Keratinocyte (primary cell): ENCODE measurements around the gene LRCH2. TPM values are rescaled to one million over a fixed set of nuclear protein-coding genes. Genes with fewer than 3 reads are reported as not detected.
A peak's percentile ranks its signal among the peaks of the same experiment; 100 is the strongest.

ENCODE experiments used
- DNase-seq: peaks from one replicate; pipeline ENCODE4 v3.0.0-alpha.2; 2011; ENCODE audit warnings: low read depth, missing footprints, low spot score
- FAIRE-seq: peaks from 2 replicates; lab custom pipeline; 2011; peaks lifted over from hg19 to GRCh38; lab: Jason Lieb, UNC
- H2AFZ ChIP-seq: 2 replicates; pipeline ENCODE4 v1.6.0; 2012; ENCODE audit warnings: low read length, control low read depth, inconsistent platforms; ENCODE audit not compliant: control insufficient read depth
- H3K27ac ChIP-seq: 2 replicates; pipeline ENCODE4 v1.5.1; 2011; ENCODE audit warnings: low read length; ENCODE audit not compliant: control insufficient read depth, insufficient read depth
- H3K27me3 ChIP-seq: 3 replicates; pipeline ENCODE4 v1.6.0; 2011; ENCODE audit warnings: low read length; ENCODE audit not compliant: control insufficient read depth, insufficient read depth; ENCODE audit errors: extremely low read depth
- H3K36me3 ChIP-seq, 2 experiments: 2 replicates in 1 of 2; 3 replicates in 1 of 2; pipeline ENCODE4 v1.5.1; 2011; ENCODE audit warnings: low read length in 2 of 2, mild to moderate bottlenecking in 1 of 2; ENCODE audit not compliant: control insufficient read depth in 2 of 2, insufficient read depth in 2 of 2; ENCODE audit errors: extremely low read depth in 1 of 2
- H3K4me1 ChIP-seq: 3 replicates; pipeline ENCODE4 v1.5.1; 2011; ENCODE audit warnings: low read length; ENCODE audit not compliant: control insufficient read depth, insufficient read depth; ENCODE audit errors: extremely low read depth
- H3K4me2 ChIP-seq: 3 replicates; pipeline ENCODE4 v1.6.0; 2011; ENCODE audit warnings: low read depth, low read length; ENCODE audit not compliant: control insufficient read depth, insufficient read depth; ENCODE audit errors: extremely low read depth
- H3K4me3 ChIP-seq, 3 experiments: fragments of 200-600 bp in 1 of 3; sonication (generic) in 1 of 3; 2 replicates in 2 of 3; 3 replicates in 1 of 3; pipeline ENCODE4 v1.5.1; 2011 to 2016; ENCODE audit warnings: low read length in 3 of 3, mild to moderate bottlenecking in 3 of 3, control low read depth in 2 of 3, inconsistent platforms in 1 of 3, low read depth in 1 of 3, mixed read lengths in 1 of 3, mixed run types in 1 of 3, moderate library complexity in 1 of 3; ENCODE audit not compliant: control insufficient read depth in 2 of 3, insufficient read depth in 2 of 3; ENCODE audit errors: extremely low read depth in 1 of 3
- H3K79me2 ChIP-seq: 2 replicates; pipeline ENCODE4 v1.6.0; 2012; ENCODE audit warnings: low read length; ENCODE audit not compliant: control insufficient read depth, insufficient read depth
- H3K9ac ChIP-seq: 3 replicates; pipeline ENCODE4 v1.6.0; 2011; ENCODE audit warnings: low read length; ENCODE audit not compliant: control insufficient read depth, insufficient read depth; ENCODE audit errors: extremely low read depth
- H3K9me1 ChIP-seq: 3 replicates; pipeline ENCODE4 v1.6.0; 2011; ENCODE audit warnings: low read length; ENCODE audit not compliant: control insufficient read depth, insufficient read depth; ENCODE audit errors: extremely low read depth
- H3K9me3 ChIP-seq: 2 replicates; pipeline ENCODE4 v1.5.1; 2012; ENCODE audit warnings: low read depth, low read length; ENCODE audit not compliant: control insufficient read depth
- H4K20me1 ChIP-seq: 3 replicates; pipeline ENCODE4 v1.6.0; 2011; ENCODE audit warnings: low read length; ENCODE audit not compliant: control insufficient read depth, insufficient read depth; ENCODE audit errors: extremely low read depth
- EZH2 ChIP-seq: IDR thresholded peaks from one replicate; pipeline ENCODE4 v1.6.1; 2012; ENCODE audit warnings: inconsistent platforms, mild to moderate bottlenecking, low read length, moderate library complexity
- dilution Hi-C: fragments of 300-500 bp; cut with MboI; formaldehyde crosslinking; loops from one replicate; pipeline ENCODE4 v1.7.0; 2020; ENCODE audit warnings: low sequenced_read_pairs; ENCODE audit not compliant: extremely low pct_ligation_motif_present
- polyA plus RNA-seq, 5 experiments: library from polyadenylated mRNA; depleted of rRNA in 3 of 5; stranded (reverse) in 3 of 5; stranded (forward) in 1 of 5; unstranded in 1 of 5; fragments of >200 nt; gene quantifications; 1 replicate in 1 of 5; 2 replicates in 3 of 5; 3 replicates in 1 of 5; pipeline versions ENCODE4 v1.2.1 to v1.2.3, GENCODE V29; 2011 to 2012; ENCODE audit warnings: missing spikeins in 2 of 5, low read depth in 1 of 5, low replicate concordance in 1 of 5
- TF ChIP-seq, protein P1 (sequence below), 3 experiments: IDR thresholded peaks in 1 of 3; conservative IDR thresholded peaks in 1 of 3; optimal IDR thresholded peaks in 1 of 3; 2 replicates in 2 of 3; 3 replicates in 1 of 3; pipeline versions ENCODE3 to v1.5.1; 2011; ENCODE audit warnings: low read length in 3 of 3, mild to moderate bottlenecking in 3 of 3, moderate library complexity in 2 of 3, control low read depth in 1 of 3, inconsistent platforms in 1 of 3; ENCODE audit not compliant: insufficient read depth in 2 of 3; ENCODE audit errors: extremely low read depth in 1 of 3

LRCH2 gene
- polyA plus RNA-seq, 1 donor (not counting 4 experiments of a cell fraction or from before 2014, with no cell fraction given), result not detected

GRCh38 chrX:115147220-115147619, 86.7 kb downstream of the LRCH2 start:
- Histone ChIP-seq H3K27me3 (no peaks in the 10 kb centered on the region), H3K4me1 (no peaks in the 10 kb centered on the region), H4K20me1 (no peaks in the 10 kb centered on the region), H3K9me1 (no peaks in the 10 kb centered on the region), H3K4me3 (no peak overlapping the region), H3K79me2 (no peaks in the 10 kb centered on the region), H3K4me2 (no peak overlapping the region), H3K36me3 (no peaks in the 10 kb centered on the region), H3K9me3 (no peaks in the 10 kb centered on the region), H3K9ac (no peak overlapping the region), H3K27ac (no peak overlapping the region), H2AFZ (no peak overlapping the region)
- FAIRE-seq (no peak), DNase-seq (no peak)
- dilution Hi-C loops, result no loop called here
- no peak for TF ChIP-seq EZH2
- TF ChIP-seq, protein P1, sequence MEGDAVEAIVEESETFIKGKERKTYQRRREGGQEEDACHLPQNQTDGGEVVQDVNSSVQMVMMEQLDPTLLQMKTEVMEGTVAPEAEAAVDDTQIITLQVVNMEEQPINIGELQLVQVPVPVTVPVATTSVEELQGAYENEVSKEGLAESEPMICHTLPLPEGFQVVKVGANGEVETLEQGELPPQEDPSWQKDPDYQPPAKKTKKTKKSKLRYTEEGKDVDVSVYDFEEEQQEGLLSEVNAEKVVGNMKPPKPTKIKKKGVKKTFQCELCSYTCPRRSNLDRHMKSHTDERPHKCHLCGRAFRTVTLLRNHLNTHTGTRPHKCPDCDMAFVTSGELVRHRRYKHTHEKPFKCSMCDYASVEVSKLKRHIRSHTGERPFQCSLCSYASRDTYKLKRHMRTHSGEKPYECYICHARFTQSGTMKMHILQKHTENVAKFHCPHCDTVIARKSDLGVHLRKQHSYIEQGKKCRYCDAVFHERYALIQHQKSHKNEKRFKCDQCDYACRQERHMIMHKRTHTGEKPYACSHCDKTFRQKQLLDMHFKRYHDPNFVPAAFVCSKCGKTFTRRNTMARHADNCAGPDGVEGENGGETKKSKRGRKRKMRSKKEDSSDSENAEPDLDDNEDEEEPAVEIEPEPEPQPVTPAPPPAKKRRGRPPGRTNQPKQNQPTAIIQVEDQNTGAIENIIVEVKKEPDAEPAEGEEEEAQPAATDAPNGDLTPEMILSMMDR (optimal IDR thresholded peaks at IDR 0.05 in 1 of 3, IDR thresholded peaks at IDR 0.05 in 1 of 3, conservative IDR thresholded peaks at IDR 0.05 in 1 of 3; ENCODE audit: extremely low read depth in 1 of 3, insufficient read depth in 2 of 3, low read length in 3 of 3), result peak in 2 of 3 experiments; percentile 22 to 47

- Histone ChIP-seq H3K4me2 (no peak overlapping the region), H3K79me2 (no peaks in the 10 kb centered on the region), H3K36me3 (no peaks in the 10 kb centered on the region), H3K4me1 (no peaks in the 10 kb centered on the region), H3K27ac (no peak overlapping the region), H3K9me3 (no peaks in the 10 kb centered on the region), H2AFZ (no peak overlapping the region), H3K9ac (no peak overlapping the region), H3K9me1 (no peaks in the 10 kb centered on the region), H3K27me3 (no peaks in the 10 kb centered on the region), H3K4me3 (no peak overlapping the region), H4K20me1 (no peaks in the 10 kb centered on the region)
- DNase-seq, result no peak
- dilution Hi-C loops, result no loop called here
- TF ChIP-seq EZH2, result no peak
- TF ChIP-seq, protein P1 (optimal IDR thresholded peaks at IDR 0.05 in 1 of 3, IDR thresholded peaks at IDR 0.05 in 1 of 3, conservative IDR thresholded peaks at IDR 0.05 in 1 of 3; ENCODE audit: extremely low read depth in 1 of 3, insufficient read depth in 2 of 3, low read length in 3 of 3), result no peak
- FAIRE-seq, result no peak
Observed at GRCh38 chrX:115142057-115142456, 91.8 kb downstream of the LRCH2 start.
